Measurements from ENCODE around the gene PSMD2.
A peak's percentile ranks its signal among the peaks of the same experiment; 100 is the strongest.

The PSMD2 gene

GRCh38 chr3:184354121-184354728 lies 55.2 kb downstream of the PSMD2 start:
- TF ChIP-seq CTCF (IDR thresholded peaks at IDR 0.05; ENCODE audit: low read depth, low read length), result peak; percentile 86
- no peak overlapping the region for H3K4me3 ChIP-seq (replicated peaks in 1 of 2; ENCODE audit: low read depth in 2 of 2, low read length in 2 of 2)
- peak in 1 of 2 donors; percentile 44 for DNase-seq (ENCODE audit: low read depth in 2 of 2)

GRCh38 chr3:184354754-184355153 lies 55.7 kb downstream of the PSMD2 start:
- TF ChIP-seq CTCF (IDR thresholded peaks at IDR 0.05; ENCODE audit: low read depth, low read length), result no peak
- no peak overlapping the region for H3K4me3 ChIP-seq (replicated peaks in 1 of 2; ENCODE audit: low read depth in 2 of 2, low read length in 2 of 2)
- no peak for DNase-seq (ENCODE audit: low read depth in 2 of 2)

- no peak for DNase-seq (ENCODE audit: low read depth in 2 of 2)
- TF ChIP-seq CTCF (IDR thresholded peaks at IDR 0.05; ENCODE audit: low read depth, low read length), result no peak
These were observed 56.4 kb downstream of the PSMD2 start for GRCh38 chr3:184355261-184356040.

GRCh38 chr3:184357248-184358123 lies 58.4 kb downstream of the PSMD2 start:
- no peak overlapping the region for H3K4me3 ChIP-seq (replicated peaks in 1 of 2; ENCODE audit: low read depth in 2 of 2, low read length in 2 of 2)
- no peak for TF ChIP-seq CTCF (IDR thresholded peaks at IDR 0.05; ENCODE audit: low read depth, low read length)
- no peak for DNase-seq (ENCODE audit: low read depth in 2 of 2)

More at GRCh38 chr3:184355261-184356040, 56.4 kb downstream of the PSMD2 start:
- H3K4me3 ChIP-seq (replicated peaks in 1 of 2; ENCODE audit: low read depth in 2 of 2, low read length in 2 of 2), result no peak overlapping the region

- no peak overlapping the region for H3K4me3 ChIP-seq (replicated peaks in 1 of 2; ENCODE audit: low read depth in 2 of 2, low read length in 2 of 2)
- no peak for TF ChIP-seq CTCF (IDR thresholded peaks at IDR 0.05; ENCODE audit: low read depth, low read length)
- no peak for DNase-seq (ENCODE audit: low read depth in 2 of 2)
These were observed 59.2 kb downstream of the PSMD2 start for GRCh38 chr3:184358124-184358767.

Data from cardiac fibroblast (primary cell).